ENCODE data around the gene CSAD.

DNA sequence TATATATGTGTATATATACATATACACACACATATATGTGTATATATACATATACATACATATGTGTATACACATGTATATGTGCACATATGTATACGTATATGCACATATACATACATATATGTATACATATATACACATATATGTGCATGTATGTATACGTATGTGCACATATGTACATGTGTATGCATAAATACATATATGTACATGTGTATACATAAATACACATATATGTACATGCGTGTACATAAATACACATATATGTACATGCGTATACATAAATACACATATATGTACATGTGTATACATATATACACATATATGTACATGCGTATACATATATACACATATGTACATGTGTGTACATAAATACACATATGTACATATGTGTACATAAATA, 33.5 kb downstream of the CSAD start:
- TF ChIP-seq, protein P1, sequence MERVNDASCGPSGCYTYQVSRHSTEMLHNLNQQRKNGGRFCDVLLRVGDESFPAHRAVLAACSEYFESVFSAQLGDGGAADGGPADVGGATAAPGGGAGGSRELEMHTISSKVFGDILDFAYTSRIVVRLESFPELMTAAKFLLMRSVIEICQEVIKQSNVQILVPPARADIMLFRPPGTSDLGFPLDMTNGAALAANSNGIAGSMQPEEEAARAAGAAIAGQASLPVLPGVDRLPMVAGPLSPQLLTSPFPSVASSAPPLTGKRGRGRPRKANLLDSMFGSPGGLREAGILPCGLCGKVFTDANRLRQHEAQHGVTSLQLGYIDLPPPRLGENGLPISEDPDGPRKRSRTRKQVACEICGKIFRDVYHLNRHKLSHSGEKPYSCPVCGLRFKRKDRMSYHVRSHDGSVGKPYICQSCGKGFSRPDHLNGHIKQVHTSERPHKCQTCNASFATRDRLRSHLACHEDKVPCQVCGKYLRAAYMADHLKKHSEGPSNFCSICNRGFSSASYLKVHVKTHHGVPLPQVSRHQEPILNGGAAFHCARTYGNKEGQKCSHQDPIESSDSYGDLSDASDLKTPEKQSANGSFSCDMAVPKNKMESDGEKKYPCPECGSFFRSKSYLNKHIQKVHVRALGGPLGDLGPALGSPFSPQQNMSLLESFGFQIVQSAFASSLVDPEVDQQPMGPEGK (CRISPR knock-in tag; IDR thresholded peaks at IDR 0.05; ENCODE audit: borderline replicate concordance) = no peak
- TF ChIP-seq ZNF8 (CRISPR knock-in tag; IDR thresholded peaks at IDR 0.05) (no peak), ZFP30 (CRISPR knock-in tag; IDR thresholded peaks at IDR 0.05) (no peak), ZFP3 (CRISPR knock-in tag; IDR thresholded peaks at IDR 0.05) (no peak), TCF4 (CRISPR knock-in tag; IDR thresholded peaks at IDR 0.05; ENCODE audit: borderline replicate concordance) (no peak), RARB (CRISPR knock-in tag; IDR thresholded peaks at IDR 0.05) (no peak), OSR1 (CRISPR knock-in tag; IDR thresholded peaks at IDR 0.05) (no peak), GLIS3 (CRISPR knock-in tag; IDR thresholded peaks at IDR 0.05) (no peak), PPARA (CRISPR knock-in tag; IDR thresholded peaks at IDR 0.05; ENCODE audit: borderline replicate concordance) (no peak), ESRRG (CRISPR knock-in tag; IDR thresholded peaks at IDR 0.05) (no peak), CSRNP3 (CRISPR knock-in tag; IDR thresholded peaks at IDR 0.05) (no peak), TOX (CRISPR knock-in tag; IDR thresholded peaks at IDR 0.05; ENCODE audit: borderline replicate concordance) (no peak), ARNTL (CRISPR knock-in tag; IDR thresholded peaks at IDR 0.05; ENCODE audit: borderline replicate concordance, low read depth) (no peak)
- TF ChIP-seq, protein P2, sequence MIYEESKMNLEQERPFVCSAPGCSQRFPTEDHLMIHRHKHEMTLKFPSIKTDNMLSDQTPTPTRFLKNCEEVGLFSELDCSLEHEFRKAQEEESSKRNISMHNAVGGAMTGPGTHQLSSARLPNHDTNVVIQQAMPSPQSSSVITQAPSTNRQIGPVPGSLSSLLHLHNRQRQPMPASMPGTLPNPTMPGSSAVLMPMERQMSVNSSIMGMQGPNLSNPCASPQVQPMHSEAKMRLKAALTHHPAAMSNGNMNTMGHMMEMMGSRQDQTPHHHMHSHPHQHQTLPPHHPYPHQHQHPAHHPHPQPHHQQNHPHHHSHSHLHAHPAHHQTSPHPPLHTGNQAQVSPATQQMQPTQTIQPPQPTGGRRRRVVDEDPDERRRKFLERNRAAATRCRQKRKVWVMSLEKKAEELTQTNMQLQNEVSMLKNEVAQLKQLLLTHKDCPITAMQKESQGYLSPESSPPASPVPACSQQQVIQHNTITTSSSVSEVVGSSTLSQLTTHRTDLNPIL (CRISPR knock-in tag; IDR thresholded peaks at IDR 0.05; ENCODE audit: low read depth) = no peak

Measured in SK-N-SH treated with all-trans-retinoic acid at 6 μM for 48 hours (cell line).